HG03442 (cell line): ENCODE measurements around the gene YTHDC1.
"Not testable (repeated sequence)": the region's sequence is repeated elsewhere in the genome, so short reads cannot be mapped to it uniquely, and the experiment has no call there.

ENCODE experiments used
- ATAC-seq: cut with Tn5 transposase; IDR thresholded peaks from one replicate; pipeline ENCODE4 v1.9.1; 2021; ENCODE audit warnings: mild to moderate bottlenecking, moderate library complexity; ENCODE audit not compliant: unreplicated experiment

Gene YTHDC1

GRCh38 chr4:68349649-68350360, at the start of gene YTHDC1:
YTHDC1 (minus strand) TSS chr4:68350090; CDS start chr4:68349753, 337 bp downstream.
- peak; percentile 94 for ATAC-seq

GRCh38 chr4:68399306-68399705, 49.4 kb upstream of the YTHDC1 start:
- ATAC-seq, result no peak

DNA sequence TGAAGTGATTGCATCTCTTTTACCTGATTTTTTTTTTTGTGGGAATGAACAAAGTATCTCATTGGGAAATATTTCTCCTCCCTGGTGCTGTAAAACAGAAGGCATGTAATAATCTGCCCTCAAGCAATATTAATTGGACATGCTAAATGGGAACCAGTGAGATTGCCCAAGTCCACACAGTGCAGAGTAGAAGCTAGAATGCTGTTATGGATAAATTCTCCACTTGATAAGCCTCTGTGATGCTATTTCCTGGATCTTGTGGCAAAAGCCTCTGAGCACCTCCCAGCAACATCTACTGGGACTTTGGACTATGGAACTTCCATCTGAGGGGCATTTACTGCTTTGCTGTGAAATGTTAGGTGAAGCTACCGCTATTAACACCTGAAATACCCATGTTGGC, 46.9 kb upstream of the YTHDC1 start:
- ATAC-seq, result no peak

DNA sequence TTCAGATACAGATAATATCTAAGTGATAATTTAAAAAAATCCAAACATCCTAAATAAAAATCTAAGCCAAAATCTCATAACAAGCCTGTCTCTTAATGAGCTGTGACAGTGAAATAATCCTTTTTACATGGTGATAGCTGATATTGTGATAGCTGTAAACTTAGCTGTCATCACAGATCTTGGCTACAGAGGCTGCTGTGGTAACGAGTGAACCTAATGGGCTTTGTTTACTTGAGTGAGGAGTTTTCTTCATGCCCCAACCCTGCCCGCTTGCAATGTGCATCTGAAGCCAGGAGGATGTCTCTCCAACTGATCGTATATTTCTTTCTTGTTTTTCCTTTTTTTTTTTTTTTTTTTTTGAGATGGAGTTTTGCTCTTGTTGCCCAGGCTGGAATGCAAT, 41.5 kb upstream of the YTHDC1 start:
- ATAC-seq, result no peak

DNA sequence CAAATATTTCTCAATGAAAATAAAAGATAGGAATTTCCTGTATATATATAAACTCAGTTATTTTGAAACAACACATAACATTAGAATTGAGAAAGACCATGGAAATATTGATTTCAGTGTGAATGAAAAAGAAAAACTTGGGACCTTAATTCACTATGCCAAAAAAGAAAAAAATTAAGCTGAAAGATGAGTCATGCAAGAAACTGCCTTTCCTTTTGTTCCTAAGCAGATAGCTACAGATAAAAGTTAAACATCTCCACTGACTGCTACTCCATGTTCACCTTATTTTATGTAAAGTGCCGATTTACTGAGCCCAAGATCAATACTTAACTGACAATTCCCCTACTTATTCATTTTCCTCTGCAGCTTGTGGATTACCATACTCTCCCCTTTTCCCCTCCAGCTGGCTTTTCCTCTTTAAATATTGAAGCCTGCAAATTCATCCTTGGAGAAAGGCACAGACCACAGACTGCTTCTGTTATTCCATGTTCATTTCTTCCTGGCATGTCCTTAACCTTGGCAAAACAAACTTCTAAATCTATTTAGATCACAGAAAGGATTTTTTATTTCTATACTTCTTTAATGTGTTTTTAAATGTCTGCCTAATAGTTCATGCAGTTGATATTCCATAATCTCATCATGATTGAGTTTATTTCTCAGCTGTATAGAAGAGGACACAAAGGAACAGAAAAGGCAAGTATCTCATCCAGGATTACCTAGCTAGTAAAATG, 40.5 kb upstream of the YTHDC1 start:
- no peak for ATAC-seq

DNA sequence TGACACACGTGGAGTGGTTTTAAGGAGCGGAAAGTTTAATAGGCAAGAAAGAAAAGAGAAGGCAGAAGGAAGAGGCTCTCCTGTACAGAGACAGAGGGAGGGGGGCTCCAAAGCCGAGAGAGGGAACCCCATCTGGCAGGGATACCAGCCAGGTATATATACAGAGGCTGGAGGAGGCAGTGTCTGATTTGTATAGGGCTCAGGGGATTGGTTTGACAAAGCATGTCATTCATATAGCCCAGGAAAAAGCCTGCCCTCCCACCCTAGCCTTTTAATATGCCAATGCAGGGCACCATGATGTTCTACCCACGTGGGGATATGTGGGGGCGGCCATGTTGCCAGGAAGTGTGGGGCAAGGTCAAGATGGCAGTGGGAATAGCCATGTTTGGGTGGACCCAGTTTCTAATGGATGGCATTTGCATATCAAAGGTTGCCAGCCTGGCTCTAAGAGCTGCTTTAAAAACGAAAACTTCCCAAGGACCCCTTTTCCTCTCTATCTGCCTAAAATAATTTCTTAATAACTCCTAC, 39.6 kb upstream of the YTHDC1 start:
- not testable (repeated sequence) for ATAC-seq

GRCh38 chr4:68388347-68388865, 38.5 kb upstream of the YTHDC1 start:
- no peak for ATAC-seq

DNA sequence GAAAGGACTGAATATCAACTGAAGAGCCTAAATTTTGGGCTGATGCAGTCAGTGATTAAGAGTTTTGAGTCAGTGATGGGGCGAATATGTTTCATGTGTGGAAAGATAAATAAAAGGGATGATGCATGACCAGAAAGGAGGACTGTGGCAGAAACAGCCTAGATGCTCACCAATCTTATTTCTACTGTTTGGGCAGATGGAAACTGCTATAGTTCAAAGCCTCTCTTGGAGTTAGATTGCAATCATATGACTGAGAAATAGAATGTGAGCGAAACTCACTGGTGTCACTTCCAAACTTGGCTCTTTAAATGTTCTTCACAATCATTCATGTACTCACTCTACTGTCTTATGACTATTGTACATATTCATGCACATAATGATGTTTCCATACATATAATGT, 35.4 kb upstream of the YTHDC1 start:
- ATAC-seq, result no peak

DNA sequence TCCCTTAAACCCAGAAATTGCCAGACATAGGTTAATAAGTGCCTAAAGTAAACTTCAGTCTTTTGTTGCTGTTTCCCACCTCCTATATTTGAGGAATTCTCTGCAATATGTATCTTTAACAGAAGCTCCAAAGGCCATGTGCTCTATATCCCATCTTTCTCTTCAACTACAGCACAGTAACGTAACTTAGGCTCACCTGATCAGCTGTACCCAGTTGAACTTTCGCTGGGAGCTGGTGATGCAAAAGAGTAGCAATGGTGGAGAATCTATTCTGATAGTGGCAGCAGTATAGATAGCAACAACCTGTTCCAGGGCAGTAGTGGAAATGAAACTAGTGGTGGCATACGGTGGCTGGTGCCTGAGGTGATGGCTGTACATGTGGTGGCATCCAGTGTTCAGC, 33.2 kb upstream of the YTHDC1 start:
- ATAC-seq, result no peak

DNA sequence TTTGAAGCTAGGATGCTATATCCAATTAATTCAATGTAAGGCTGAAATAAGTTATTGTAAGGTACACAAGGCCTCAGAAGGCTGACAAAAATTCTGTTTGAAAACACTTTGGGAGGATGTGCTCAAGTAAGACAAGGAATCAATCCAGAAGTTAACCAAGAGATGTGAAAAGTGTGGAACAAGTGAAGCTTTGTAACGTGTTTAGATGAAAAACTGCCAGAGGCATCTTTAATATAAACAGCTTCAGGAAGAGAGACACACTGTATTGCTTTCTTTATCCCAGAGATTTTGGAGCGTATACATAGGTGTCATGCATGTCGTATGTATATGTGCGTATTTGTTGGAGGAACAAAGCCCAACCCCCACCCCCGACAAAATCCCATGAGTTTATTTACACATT, 28.3 kb upstream of the YTHDC1 start:
- no peak for ATAC-seq

- peak; percentile 80 for ATAC-seq
Measured at GRCh38 chr4:68375667-68376559, 26.0 kb upstream of the YTHDC1 start.

GRCh38 chr4:68373513-68373912, 23.6 kb upstream of the YTHDC1 start:
- ATAC-seq, result peak; percentile 91

DNA sequence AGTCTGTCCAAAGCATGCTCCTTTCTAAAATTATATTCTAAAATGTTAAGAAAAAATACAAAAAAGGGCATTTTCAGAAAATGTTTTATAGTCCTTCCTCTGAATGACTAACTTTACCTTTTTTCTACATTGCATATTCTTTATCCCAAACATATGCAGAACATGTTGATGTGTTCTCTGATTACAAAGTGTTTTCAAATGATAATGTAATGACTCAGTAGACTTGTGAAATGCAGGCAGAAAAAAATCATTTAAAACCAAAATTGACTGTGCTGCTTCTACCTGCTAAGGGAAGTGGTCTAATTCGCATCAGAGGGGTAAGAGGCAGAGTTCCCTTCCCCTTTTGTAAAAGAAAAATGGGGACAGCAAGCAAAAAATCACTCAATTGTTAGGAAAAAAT, 22.7 kb upstream of the YTHDC1 start:
- no peak for ATAC-seq

GRCh38 chr4:68369142-68369805, 19.4 kb upstream of the YTHDC1 start:
- no peak for ATAC-seq

DNA sequence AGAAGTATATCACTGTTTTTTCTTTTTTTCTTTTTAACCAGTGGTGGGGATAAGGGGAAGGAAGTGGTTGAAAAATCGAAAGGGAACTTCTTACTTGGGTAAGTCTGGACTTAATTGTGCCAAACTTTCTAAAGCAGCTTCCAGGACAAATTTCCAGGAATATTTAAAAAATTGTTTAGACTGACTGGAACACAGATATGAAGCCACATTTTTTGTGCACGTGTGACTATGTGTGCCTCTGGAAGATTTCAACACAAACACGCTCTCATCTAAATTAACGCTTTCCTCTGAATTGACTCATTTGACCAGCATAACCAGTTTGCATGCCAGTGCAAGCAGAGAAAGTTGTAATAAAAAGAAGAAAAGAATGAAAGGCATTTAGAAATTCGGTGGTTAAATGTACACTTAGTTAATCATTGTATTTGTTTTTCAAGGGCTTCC, 18.8 kb upstream of the YTHDC1 start:
- no peak for ATAC-seq

DNA sequence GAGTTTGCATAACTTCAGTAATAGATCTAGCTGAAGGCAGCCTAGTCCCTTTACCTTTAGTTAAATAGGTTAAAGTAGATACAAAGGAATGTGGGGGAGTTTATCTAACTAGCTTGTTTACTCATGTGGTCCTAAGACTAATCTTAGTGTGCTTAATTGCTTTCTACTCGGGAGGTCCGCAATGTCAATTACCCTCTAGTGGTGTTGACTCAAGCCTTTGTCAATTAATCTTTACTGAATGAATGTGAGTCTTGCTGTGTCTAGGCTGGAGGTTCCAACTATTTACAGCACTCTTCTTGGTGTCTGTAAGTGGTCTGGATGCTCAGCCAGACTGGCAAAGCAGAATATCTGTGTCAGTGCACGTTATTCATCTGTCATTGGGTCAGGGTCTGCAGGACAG, 17.9 kb upstream of the YTHDC1 start:
- no peak for ATAC-seq

- ATAC-seq, result no peak
Measured at GRCh38 chr4:68366600-68366999, 16.7 kb upstream of the YTHDC1 start.

- no peak for ATAC-seq
Measured at GRCh38 chr4:68365068-68365467, 15.2 kb upstream of the YTHDC1 start.

DNA sequence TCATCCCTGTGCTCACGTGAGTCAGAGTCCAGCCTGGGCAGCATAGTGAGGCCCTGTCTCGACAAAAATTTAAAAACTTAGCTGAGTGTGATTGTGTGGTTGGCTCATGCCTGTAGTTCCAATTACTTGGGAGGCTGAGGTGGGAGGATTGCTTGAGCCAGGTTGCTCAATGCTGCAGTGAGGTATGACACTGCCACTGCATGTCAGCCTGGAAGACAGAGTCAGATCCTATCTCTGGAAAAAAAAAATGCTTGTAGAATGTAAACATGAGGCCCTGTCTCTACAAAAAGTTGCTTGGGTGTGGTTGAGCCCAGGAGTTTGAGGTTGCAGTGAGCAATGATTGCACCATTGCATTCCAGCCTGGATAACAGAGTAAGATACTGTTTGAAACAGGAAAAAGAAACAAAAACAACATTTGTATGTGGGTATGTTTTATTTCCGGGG, 11.3 kb upstream of the YTHDC1 start:
- no peak for ATAC-seq

DNA sequence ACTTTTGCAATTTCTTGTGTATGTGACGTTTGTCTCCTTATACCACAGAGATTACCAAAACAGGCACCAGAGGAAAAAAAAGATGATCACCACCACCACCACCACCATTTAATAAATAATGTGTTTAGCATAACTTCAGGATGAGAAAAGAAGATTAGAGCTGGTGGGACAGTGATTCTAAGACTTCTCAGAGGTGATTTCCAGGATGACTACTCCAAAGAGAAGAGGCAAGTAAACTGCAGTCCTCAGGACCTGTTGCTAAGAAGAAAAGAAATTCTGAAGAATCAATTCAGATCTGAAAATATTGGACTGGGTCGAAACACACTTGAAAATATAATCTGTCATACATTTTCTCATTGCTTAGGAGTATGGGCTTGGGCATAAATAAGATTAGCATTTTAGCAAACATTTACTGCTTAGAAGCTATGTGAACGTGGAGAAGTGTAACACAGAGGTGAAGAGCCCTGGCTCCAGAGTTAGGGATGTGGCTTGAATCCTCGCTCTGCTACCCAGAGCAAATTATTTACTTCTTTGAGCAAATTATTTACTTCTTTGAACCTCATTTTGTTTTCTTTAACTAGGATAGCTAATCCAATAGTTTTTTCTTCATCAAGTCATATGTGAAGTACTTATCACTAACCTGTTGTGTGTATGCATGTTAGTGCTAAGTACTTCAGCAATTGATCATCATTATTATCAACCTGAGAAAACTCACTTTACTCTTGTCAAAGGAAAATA, 10.5 kb upstream of the YTHDC1 start:
- no peak for ATAC-seq
